Measurements from ENCODE around the gene TOMM34.

TOMM34 gene

GRCh38 chr20:44910690-44911262, 49.4 kb downstream of the TOMM34 start:
- Histone ChIP-seq H3K36me3 (ENCODE audit: control insufficient read depth, insufficient read depth, low read length) (peaks cover 6% of the 10 kb centered on the region), H3K4me3 (replicated peaks; ENCODE audit: low read depth, low read length) (peak overlapping the region; percentile 87), H3K27me3 (replicated peaks; ENCODE audit: control insufficient read depth, insufficient read depth, low read length) (no peaks in the 10 kb centered on the region)
- no peak for TF ChIP-seq CTCF (IDR thresholded peaks at IDR 0.05; ENCODE audit: insufficient read depth, low read length, poor library complexity, severe bottlenecking)
- DNase-seq (ENCODE audit: extremely low read depth, insufficient read length), result peak; percentile 32

DNA sequence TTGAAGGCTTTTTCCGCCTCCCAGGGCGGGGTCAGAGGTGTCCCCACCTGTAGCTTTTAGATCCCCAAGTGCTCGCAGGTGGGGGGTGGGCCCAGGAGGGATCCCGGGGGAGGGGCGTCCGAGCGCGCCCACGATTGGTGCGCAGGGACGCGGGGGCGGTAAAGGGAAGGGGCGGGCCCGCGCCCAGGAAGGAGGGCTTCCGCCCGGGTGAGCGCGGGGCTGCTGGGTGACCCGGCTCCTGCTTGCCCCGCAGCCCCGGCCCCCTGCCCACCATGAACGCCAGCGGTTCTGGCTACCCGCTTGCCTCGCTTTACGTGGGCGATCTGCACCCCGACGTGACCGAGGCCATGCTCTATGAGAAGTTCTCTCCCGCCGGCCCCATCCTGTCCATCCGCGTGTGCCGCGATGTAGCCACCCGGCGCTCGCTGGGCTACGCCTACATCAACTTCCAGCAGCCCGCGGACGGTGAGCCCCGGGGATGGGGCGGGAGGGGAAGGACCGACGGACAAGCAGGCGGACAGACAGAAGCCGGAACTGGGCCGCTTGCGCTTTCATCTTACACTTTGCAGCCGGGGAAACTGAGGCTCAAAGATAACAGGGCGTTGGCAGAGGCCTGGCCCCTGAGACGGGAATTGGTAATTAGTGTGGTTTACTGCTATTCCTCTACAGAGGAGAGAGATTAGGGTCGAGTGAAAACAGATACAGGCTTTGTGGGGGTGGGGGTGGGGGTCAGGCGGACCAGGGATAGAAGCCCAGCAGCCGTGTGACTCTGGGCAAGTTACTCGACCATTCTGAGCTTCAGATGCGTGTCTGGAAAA, 50.1 kb downstream of the TOMM34 start, which contains the start of gene PABPC1L:
PABPC1L (plus strand) TSS at position 189 of the 818 bp plus-strand sequence; CDS start at position 273, 84 bp downstream.
- no peak for TF ChIP-seq CTCF (IDR thresholded peaks at IDR 0.05; ENCODE audit: insufficient read depth, low read length, poor library complexity, severe bottlenecking)
- peak within 1 kb of the TSS; percentile 87 for H3K4me3 ChIP-seq (replicated peaks; ENCODE audit: low read depth, low read length)
- no peaks in the 10 kb centered on the region for H3K27me3 ChIP-seq (replicated peaks; ENCODE audit: control insufficient read depth, insufficient read depth, low read length)
- peak; percentile 87 for DNase-seq (ENCODE audit: extremely low read depth, insufficient read length)
- peaks cover 7% of the 10 kb centered on the region for H3K36me3 ChIP-seq (ENCODE audit: control insufficient read depth, insufficient read depth, low read length)

- H3K27me3 ChIP-seq (replicated peaks; ENCODE audit: control insufficient read depth, insufficient read depth, low read length), result no peaks in the 10 kb centered on the region
- peak overlapping the region; percentile 87 for H3K4me3 ChIP-seq (replicated peaks; ENCODE audit: low read depth, low read length)
- no peak for TF ChIP-seq CTCF (IDR thresholded peaks at IDR 0.05; ENCODE audit: insufficient read depth, low read length, poor library complexity, severe bottlenecking)
- H3K36me3 ChIP-seq (ENCODE audit: control insufficient read depth, insufficient read depth, low read length), result peaks cover 9% of the 10 kb centered on the region
- DNase-seq (ENCODE audit: extremely low read depth, insufficient read length), result no peak
Observed at GRCh38 chr20:44908987-44909871, 51.0 kb downstream of the TOMM34 start.

GRCh38 chr20:44904377-44904776, 55.8 kb downstream of the TOMM34 start:
- no peak for TF ChIP-seq CTCF (IDR thresholded peaks at IDR 0.05; ENCODE audit: insufficient read depth, low read length, poor library complexity, severe bottlenecking)
- Histone ChIP-seq H3K36me3 (ENCODE audit: control insufficient read depth, insufficient read depth, low read length) (peaks cover 17% of the 10 kb centered on the region), H3K27me3 (replicated peaks; ENCODE audit: control insufficient read depth, insufficient read depth, low read length) (no peaks in the 10 kb centered on the region), H3K4me3 (replicated peaks; ENCODE audit: low read depth, low read length) (no peak overlapping the region)
- DNase-seq (ENCODE audit: extremely low read depth, insufficient read length), result no peak

- no peaks in the 10 kb centered on the region for H3K27me3 ChIP-seq (replicated peaks; ENCODE audit: control insufficient read depth, insufficient read depth, low read length)
- H3K36me3 ChIP-seq (ENCODE audit: control insufficient read depth, insufficient read depth, low read length), result peaks cover 15% of the 10 kb centered on the region
- no peak for TF ChIP-seq CTCF (IDR thresholded peaks at IDR 0.05; ENCODE audit: insufficient read depth, low read length, poor library complexity, severe bottlenecking)
- H3K4me3 ChIP-seq (replicated peaks; ENCODE audit: low read depth, low read length), result no peak overlapping the region
- DNase-seq (ENCODE audit: extremely low read depth, insufficient read length), result no peak
Observed at GRCh38 chr20:44901974-44902373, 58.2 kb downstream of the TOMM34 start.

Data from GM06990 (cell line).